ENCODE measurements around the gene ZC3H12A. TPM values are rescaled to one million over a fixed set of nuclear protein-coding genes. Genes with fewer than 3 reads are reported as not detected.

ZC3H12A gene
- total RNA-seq, 1 donor from 2014 or later: 0.41 TPM

- FAIRE-seq: no peak
- DNase-seq (ENCODE audit: low spot score in 2 of 2): no peak
Observed at GRCh38 chr1:37453647-37454046, 20.7 kb upstream of the ZC3H12A start.

GRCh38 chr1:37455516-37455915 is 18.9 kb upstream of the ZC3H12A start:
- FAIRE-seq (no peak), DNase-seq (ENCODE audit: low spot score in 2 of 2) (no peak)

- DNase-seq (ENCODE audit: low spot score in 2 of 2) (no peak), FAIRE-seq (no peak)
Observed at GRCh38 chr1:37456614-37457013, 17.8 kb upstream of the ZC3H12A start.

- DNase-seq (ENCODE audit: low spot score in 2 of 2) (no peak), FAIRE-seq (no peak)
Observed at GRCh38 chr1:37458551-37458950, 15.8 kb upstream of the ZC3H12A start.

- DNase-seq (ENCODE audit: low spot score in 2 of 2) (no peak), FAIRE-seq (no peak)
Observed at GRCh38 chr1:37461698-37462436, 12.5 kb upstream of the ZC3H12A start.

GRCh38 chr1:37464443-37464842 is 9.9 kb upstream of the ZC3H12A start:
- FAIRE-seq (no peak), DNase-seq (ENCODE audit: low spot score in 2 of 2) (no peak)

GRCh38 chr1:37465593-37466517 is 8.5 kb upstream of the ZC3H12A start:
- FAIRE-seq (no peak), DNase-seq (ENCODE audit: low spot score in 2 of 2) (no peak)

- FAIRE-seq: no peak
- DNase-seq (ENCODE audit: low spot score in 2 of 2): no peak
Observed at GRCh38 chr1:37468037-37468436, 6.3 kb upstream of the ZC3H12A start.

- DNase-seq (ENCODE audit: low spot score in 2 of 2) (no peak), FAIRE-seq (no peak)
Observed at GRCh38 chr1:37469386-37469785, 5.0 kb upstream of the ZC3H12A start.

- no peak for FAIRE-seq
Observed at GRCh38 chr1:37471345-37472231, 2.8 kb upstream of the ZC3H12A start.

GRCh38 chr1:37472281-37472680 is 2.1 kb upstream of the ZC3H12A start:
- FAIRE-seq: no peak
- DNase-seq (ENCODE audit: low spot score in 2 of 2): no peak

More at GRCh38 chr1:37471345-37472231, 2.8 kb upstream of the ZC3H12A start:
- DNase-seq (ENCODE audit: low spot score in 2 of 2): peak; percentile 64 to 81

GRCh38 chr1:37472994-37473393 is 1.4 kb upstream of the ZC3H12A start:
- FAIRE-seq (no peak), DNase-seq (ENCODE audit: low spot score in 2 of 2) (no peak)

GRCh38 chr1:37473431-37474045 is 842 bp upstream of the ZC3H12A start:
- FAIRE-seq (no peak), DNase-seq (ENCODE audit: low spot score in 2 of 2) (no peak)

- no peak for FAIRE-seq
- no peak for DNase-seq (ENCODE audit: low spot score in 2 of 2)
Observed at GRCh38 chr1:37474697-37475379, 458 bp downstream of the ZC3H12A start.

GRCh38 chr1:37475380-37476086 is 1.2 kb downstream of the ZC3H12A start:
- no peak for FAIRE-seq
- DNase-seq (ENCODE audit: low spot score in 2 of 2): no peak

- DNase-seq (ENCODE audit: low spot score in 2 of 2): no peak
- no peak for FAIRE-seq
Observed at GRCh38 chr1:37476087-37476452, 1.7 kb downstream of the ZC3H12A start.

GRCh38 chr1:37476460-37477197 is 2.2 kb downstream of the ZC3H12A start:
- DNase-seq (ENCODE audit: low spot score in 2 of 2) (no peak), FAIRE-seq (no peak)

- no peak for DNase-seq (ENCODE audit: low spot score in 2 of 2)
- no peak for FAIRE-seq
Observed at GRCh38 chr1:37477198-37477931, 3.0 kb downstream of the ZC3H12A start.
